HG02938 (cell line): ENCODE results near the gene EIPR1.
A peak's percentile ranks its signal among the peaks of the same experiment; 100 is the strongest.
"Not testable (repeated sequence)": the region's sequence is repeated elsewhere in the genome, so short reads cannot be mapped to it uniquely, and the experiment has no call there.

Source experiments
- ATAC-seq: cut with Tn5 transposase; IDR thresholded peaks from one replicate; pipeline ENCODE4 v1.9.1; 2021; ENCODE audit warnings: mild to moderate bottlenecking, moderate library complexity; ENCODE audit not compliant: unreplicated experiment

The EIPR1 gene

GRCh38 chr2:3403587-3404334 lies 26.1 kb upstream of the EIPR1 start:
- peak; percentile 99 for ATAC-seq

GRCh38 chr2:3399829-3400228 lies 22.2 kb upstream of the EIPR1 start:
- ATAC-seq: no peak

- ATAC-seq: no peak
Measured at GRCh38 chr2:3399381-3399780, 21.8 kb upstream of the EIPR1 start.

GRCh38 chr2:3398857-3399256 lies 21.2 kb upstream of the EIPR1 start:
- no peak for ATAC-seq

- peak; percentile 63 for ATAC-seq
Measured at GRCh38 chr2:3396920-3397559, 19.4 kb upstream of the EIPR1 start.

GRCh38 chr2:3392216-3392615 lies 14.6 kb upstream of the EIPR1 start:
- no peak for ATAC-seq

GRCh38 chr2:3390041-3390440 lies 12.4 kb upstream of the EIPR1 start:
- ATAC-seq: no peak

- ATAC-seq: no peak
Measured at GRCh38 chr2:3389193-3389592, 11.6 kb upstream of the EIPR1 start.

GRCh38 chr2:3388412-3388738 lies 10.8 kb upstream of the EIPR1 start:
- no peak for ATAC-seq

- ATAC-seq: no peak
Measured at GRCh38 chr2:3387644-3388411, 10.2 kb upstream of the EIPR1 start.

GRCh38 chr2:3387011-3387410 lies 9.4 kb upstream of the EIPR1 start:
- ATAC-seq: no peak

- ATAC-seq: no peak
Measured at GRCh38 chr2:3386448-3386958, 8.9 kb upstream of the EIPR1 start.

- ATAC-seq: peak; percentile 67
Measured at GRCh38 chr2:3379647-3380534, 2.3 kb upstream of the EIPR1 start, which contains the start of gene TRAPPC12. Gene TRAPPC12 (plus strand): TSS chr2:3379694. CDS start chr2:3387624, 7,930 bp downstream.

GRCh38 chr2:3379339-3379646 lies 1.7 kb upstream of the EIPR1 start:
- no peak for ATAC-seq

- peak; percentile 27 for ATAC-seq
Measured at GRCh38 chr2:3377279-3377611, 373 bp downstream of the EIPR1 start.

GRCh38 chr2:3376821-3377220 lies 797 bp downstream of the EIPR1 start:
- ATAC-seq: no peak

GRCh38 chr2:3369340-3370181 lies 8.1 kb downstream of the EIPR1 start:
- ATAC-seq: not testable (repeated sequence)

- no peak for ATAC-seq
Measured at GRCh38 chr2:3368261-3368722, 9.3 kb downstream of the EIPR1 start.

GRCh38 chr2:3365219-3365618 lies 12.4 kb downstream of the EIPR1 start:
- no peak for ATAC-seq
